ENCODE data around the gene ARHGAP24. TPM values are rescaled to one million over a fixed set of nuclear protein-coding genes. Genes with fewer than 3 reads are reported as not detected.

The ARHGAP24 gene
- total and polyA plus RNA-seq, 2 donors (not counting 3 experiments of a cell fraction or from before 2014, with no cell fraction given): 52.1 to 79.4 TPM

DNA sequence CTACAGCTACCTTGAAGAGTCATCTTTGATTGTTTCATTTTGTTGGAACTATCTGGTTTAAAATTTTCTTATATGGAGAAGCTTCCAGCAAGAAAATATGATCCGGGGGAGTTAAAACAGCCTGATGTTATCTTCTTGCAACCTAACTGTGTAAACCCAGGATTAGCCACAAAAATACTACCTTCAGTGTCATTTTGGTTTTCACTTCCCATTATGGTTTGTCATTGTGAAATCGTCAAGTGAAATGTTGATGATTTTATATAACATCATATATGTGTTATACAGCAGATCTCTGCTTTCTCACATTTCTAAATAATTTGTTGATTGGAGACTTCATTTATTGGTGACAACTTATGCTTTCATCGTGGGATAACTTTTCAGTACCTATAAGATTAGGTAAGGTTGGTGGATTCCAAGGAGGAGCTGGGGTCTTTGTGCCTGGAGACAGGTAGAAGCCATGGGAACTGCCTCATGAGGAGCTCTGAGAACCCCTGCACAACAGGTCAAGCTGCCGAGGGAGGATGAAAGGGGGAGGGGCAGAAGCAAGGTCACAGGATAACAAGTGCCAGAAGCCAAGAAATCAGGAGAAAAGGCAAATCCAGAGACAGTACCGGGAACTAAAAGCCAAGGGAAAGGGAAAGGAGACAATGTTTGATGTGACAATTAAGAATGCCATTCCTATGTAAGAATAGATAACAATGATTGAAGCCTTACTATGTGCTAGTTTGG, 7.2 kb downstream of the ARHGAP24 start:
- peaks cover 16 to 28% of the 10 kb centered on the region in 2 experiments for H3K27me3 ChIP-seq (ENCODE audit: control insufficient read depth in 2 of 2, insufficient read depth in 2 of 2, low read length in 2 of 2)
- no peaks in the 10 kb centered on the region for H3K9me3 ChIP-seq (replicated peaks; ENCODE audit: control insufficient read depth, insufficient read depth, low read length)
- no peaks in the 10 kb centered on the region for H3K79me2 ChIP-seq (ENCODE audit: control insufficient read depth, insufficient read depth, low read length)
- TF ChIP-seq FOS (IDR thresholded peaks at IDR 0.05; ENCODE audit: borderline replicate concordance, insufficient read depth, low read length): no peak
- no peak for TF ChIP-seq MAX (IDR thresholded peaks at IDR 0.05; ENCODE audit: insufficient read depth, insufficient read length)
- TF ChIP-seq CTCF (IDR thresholded peaks at IDR 0.05; ENCODE audit: extremely low read depth in 1 of 2, insufficient read depth in 1 of 2, low read depth in 1 of 2, low read length in 2 of 2): no peak
- TF ChIP-seq GATA2 (IDR thresholded peaks at IDR 0.05; ENCODE audit: insufficient read depth, insufficient read length, low read depth, low read length): no peak
- TF ChIP-seq EZH2 (IDR thresholded peaks at IDR 0.05; ENCODE audit: borderline replicate concordance, low read depth, low read length, severe bottlenecking): no peak
- TF ChIP-seq JUN (IDR thresholded peaks at IDR 0.05; ENCODE audit: borderline replicate concordance, insufficient read depth, insufficient read length, low read depth): no peak
- no peak for TF ChIP-seq MYC (IDR thresholded peaks at IDR 0.05; ENCODE audit: low read depth, low read length)
- TF ChIP-seq POLR2A (IDR thresholded peaks at IDR 0.05; ENCODE audit: low read depth, low read length): no peak
- no peak for TF ChIP-seq POLR2AphosphoS5 (IDR thresholded peaks at IDR 0.05; ENCODE audit: insufficient read depth, low read depth, low read length)
- H4K20me1 ChIP-seq (replicated peaks; ENCODE audit: control insufficient read depth, extremely low read depth, insufficient read depth, low read length): no peaks in the 10 kb centered on the region
- no peak overlapping the region for H3K4me3 ChIP-seq (replicated peaks in 1 of 3; ENCODE audit: insufficient read depth in 1 of 3, low read depth in 1 of 3, low read length in 3 of 3)
- H3K4me1 ChIP-seq (ENCODE audit: control insufficient read depth, extremely low read depth, insufficient read depth, low read length): no peaks in the 10 kb centered on the region
- H2AFZ ChIP-seq (ENCODE audit: low read depth, low read length): no peak overlapping the region
- no peak overlapping the region for H3K27ac ChIP-seq (ENCODE audit: insufficient read depth, low read depth, low read length)
- ChIA-PET CTCF (interaction anchor here (1.1 to 1.5 kb wide), 2 partner anchors 11 to 14 kb away, joined by 3 read pairs; no protein-coding TSS in a partner anchor), POLR2A (no interaction called here)
- FAIRE-seq (no peak), DNase-seq (ENCODE audit: low read depth, low spot score) (no peak)
- H3K4me2 ChIP-seq (ENCODE audit: insufficient read depth, low read length): no peak overlapping the region
- H3K9me1 ChIP-seq (replicated peaks; ENCODE audit: control insufficient read depth, extremely low read depth, insufficient read depth, low read length): no peaks in the 10 kb centered on the region
- no peaks in the 10 kb centered on the region for H3K36me3 ChIP-seq (ENCODE audit: control insufficient read depth in 2 of 2, extremely low read depth in 1 of 2, insufficient read depth in 2 of 2, low read length in 2 of 2)
- dilution Hi-C loops (cut with MboI; ENCODE audit: extremely low pct_ligation_motif_present, low sequenced_read_pairs) (no loop called here), intact Hi-C loops (cut with micrococcal nuclease) (no loop called here)
- no peak overlapping the region for H3K9ac ChIP-seq (replicated peaks; ENCODE audit: extremely low read depth, insufficient read depth, low read length)
- BruUV-seq (replicated peaks): no TSS peak

Data from endothelial cell of umbilical vein (primary cell).